Calu3 (cell line): Measurements from ENCODE around the gene SERTM1. TPM values are rescaled to one million over a fixed set of nuclear protein-coding genes. Genes with fewer than 3 reads are reported as not detected.

ENCODE experiments used
- BruUV-seq: library from RNA; stranded (reverse); fragments of 400-500 nt; replicated peaks from 2 replicates; lab custom pipeline; 2021; lab: Mats Ljungman, UMichigan
- CTCF ChIA-PET: fragments of 300-600 bp; sonication (Branson Sonifier 250); formaldehyde crosslinking; loops from one replicate; lab custom pipeline; 2022; ENCODE audit warnings: antibody characterized with exemption; lab: Charles Lee
- DNase-seq: peaks from one replicate; pipeline ENCODE4 v3.0.0; 2022
- H3K27ac Mint-ChIP-seq: one replicate; pipeline ENCODE4 v1.8.0; 2022; ENCODE audit warnings: mixed read lengths; ENCODE audit not compliant: unreplicated experiment
- H3K27me3 Mint-ChIP-seq: one replicate; pipeline ENCODE4 v1.8.0; 2022; ENCODE audit warnings: mixed read lengths; ENCODE audit not compliant: unreplicated experiment
- H3K36me3 Mint-ChIP-seq: one replicate; pipeline ENCODE4 v1.8.0; 2022; ENCODE audit warnings: mild to moderate bottlenecking, moderate library complexity, mixed read lengths; ENCODE audit not compliant: insufficient read depth, unreplicated experiment
- H3K4me1 Mint-ChIP-seq: one replicate; pipeline ENCODE4 v1.8.0; 2022; ENCODE audit warnings: mild to moderate bottlenecking, low read depth, mixed read lengths; ENCODE audit not compliant: unreplicated experiment
- H3K4me3 Mint-ChIP-seq: one replicate; pipeline ENCODE4 v1.8.0; 2022; ENCODE audit warnings: mild to moderate bottlenecking, low read depth, moderate library complexity, mixed read lengths; ENCODE audit not compliant: unreplicated experiment
- H3K9me3 Mint-ChIP-seq: one replicate; pipeline ENCODE4 v1.8.0; 2022; ENCODE audit warnings: low read depth, mixed read lengths; ENCODE audit not compliant: unreplicated experiment
- CTCF ChIP-seq: fragments of 200-600 bp; IDR thresholded peaks from one replicate; pipeline ENCODE4 v1.8.0; 2022; ENCODE audit warnings: antibody characterized with exemption; ENCODE audit not compliant: unreplicated experiment
- intact Hi-C: fragments of 100-400 bp; cut with micrococcal nuclease; formaldehyde crosslinking; loops from one replicate; pipeline ENCODE4 v1.10.0; 2022; ENCODE audit not compliant: unreplicated experiment
- total RNA-seq: library from RNA; stranded (reverse); gene quantifications from 2 replicates; pipeline ENCODE4 v1.2.3, GENCODE V29; 2022

SERTM1 gene
- total RNA-seq, 1 experiment from 2014 or later, result not detected

- DNase-seq, result no peak
- intact Hi-C loops, result no loop called here
- Mint-ChIP-seq H3K4me3 (no peak overlapping the region), H3K27ac (no peak overlapping the region), H3K36me3 (no peaks in the 10 kb centered on the region), H3K9me3 (no peaks in the 10 kb centered on the region), H3K27me3 (peaks cover 24% of the 10 kb centered on the region), H3K4me1 (no peaks in the 10 kb centered on the region)
- TF ChIP-seq CTCF, result no peak
- CTCF ChIA-PET, result no interaction called here
- BruUV-seq, result no TSS peak
Measured at GRCh38 chr13:36680913-36681312, 7.1 kb downstream of the SERTM1 start.

- Mint-ChIP-seq H3K27ac (no peak overlapping the region), H3K27me3 (peaks cover 22% of the 10 kb centered on the region), H3K9me3 (no peaks in the 10 kb centered on the region), H3K36me3 (no peaks in the 10 kb centered on the region), H3K4me1 (no peaks in the 10 kb centered on the region), H3K4me3 (no peak overlapping the region)
- CTCF ChIA-PET, result interaction anchor here (0.7 kb wide), 1 partner anchor 16 kb away, joined by 3 read pairs; no protein-coding TSS in a partner anchor
- DNase-seq, result no peak
- no peak for TF ChIP-seq CTCF
- BruUV-seq, result no TSS peak
- intact Hi-C loops, result no loop called here
Measured at GRCh38 chr13:36681894-36682624, 8.2 kb downstream of the SERTM1 start.

GRCh38 chr13:36683701-36684100 is 9.9 kb downstream of the SERTM1 start:
- Mint-ChIP-seq H3K27me3 (peaks cover 22% of the 10 kb centered on the region), H3K4me1 (no peaks in the 10 kb centered on the region), H3K36me3 (no peaks in the 10 kb centered on the region), H3K4me3 (no peak overlapping the region), H3K27ac (no peak overlapping the region), H3K9me3 (no peaks in the 10 kb centered on the region)
- TF ChIP-seq CTCF, result no peak
- intact Hi-C loops, result no loop called here
- BruUV-seq, result no TSS peak
- no peak for DNase-seq
- CTCF ChIA-PET, result no interaction called here

- CTCF ChIA-PET, result interaction anchor here (0.6 kb wide), 1 partner anchor 155 kb away, joined by 5 read pairs; no protein-coding TSS in a partner anchor
- no peak for TF ChIP-seq CTCF
Measured at GRCh38 chr13:36685927-36686326, 12.1 kb downstream of the SERTM1 start.

More at GRCh38 chr13:36685927-36686326, 12.1 kb downstream of the SERTM1 start:
- no peaks in the 10 kb centered on the region for H3K9me3 Mint-ChIP-seq
- no TSS peak for BruUV-seq
- no peak for DNase-seq
- no peak overlapping the region for H3K4me3 Mint-ChIP-seq
- H3K4me1 Mint-ChIP-seq, result no peaks in the 10 kb centered on the region
- H3K36me3 Mint-ChIP-seq, result no peaks in the 10 kb centered on the region
- H3K27me3 Mint-ChIP-seq, result peaks cover 13% of the 10 kb centered on the region
- intact Hi-C loops, result no loop called here
- H3K27ac Mint-ChIP-seq, result no peak overlapping the region
